ENCODE measurements around the gene MTSS2.

GRCh38 chr16:70711211-70712031 is 25.6 kb upstream of the MTSS2 start:
- TF ChIP-seq CTCF (conservative IDR thresholded peaks at IDR 0.05; ENCODE audit: low read depth, low read length), result no peak
- TF ChIP-seq EZH2 (IDR thresholded peaks at IDR 0.05; ENCODE audit: borderline replicate concordance, low read depth, low read length, poor library complexity, severe bottlenecking), result no peak
